Ovary (tissue), 3 donors: Measurements from ENCODE around the gene GPC6.

Source experiments
- CTCF ChIP-seq, 3 donors: fragments of 450-650 bp in 2 of 3; fragments of 200-600 bp in 1 of 3; IDR thresholded peaks; one replicate each; pipeline versions ENCODE4 v1.5.1 to v1.8.0; 2016 to 2022; ENCODE audit warnings: antibody characterized with exemption in 3 of 3, mild to moderate bottlenecking in 1 of 3
- POLR2A ChIP-seq: fragments of 450-650 bp; IDR thresholded peaks from one replicate; pipeline ENCODE4 v1.6.1; 2017; ENCODE audit warnings: antibody characterized with exemption, mild to moderate bottlenecking, moderate library complexity
- donor health status: DM: no; HTN: no; CAD: no.

GRCh38 chr13:94007072-94007471 lies 780.5 kb downstream of the GPC6 start:
- TF ChIP-seq POLR2A, result no peak
- no peak for TF ChIP-seq CTCF (IDR thresholded peaks at IDR 0.05)
